ENCODE data around the gene SLMAP.

GRCh38 chr3:57740027-57740426 is 16.1 kb upstream of the SLMAP start:
- TF ChIP-seq GATA2 (IDR thresholded peaks at IDR 0.05; ENCODE audit: low read depth, low read length): no peak
- TF ChIP-seq GATA3 (IDR thresholded peaks at IDR 0.05; ENCODE audit: low read depth, low read length): no peak

Measured in SH-SY5Y (cell line).